GM23338 (cell line): ENCODE results near the gene CAMTA1. TPM values are rescaled to one million over a fixed set of nuclear protein-coding genes. Genes with fewer than 3 reads are reported as not detected.

Experiments
- ATAC-seq: fragments of 200-7000 bp; cut with Tn5 transposase; 3 replicates; pipeline ENCODE4 v1.9.1; 2020
- DNase-seq: peaks from one replicate; pipeline ENCODE4 v3.0.0-alpha.2; 2015; ENCODE audit warnings: low spot score
- H2AFZ ChIP-seq: fragments of 200-600 bp; sonication (generic); 2 replicates; pipeline ENCODE4 v1.8.0; 2016; ENCODE audit warnings: antibody characterized with exemption, mild to moderate bottlenecking, moderate library complexity
- H3F3A ChIP-seq: fragments of 200-600 bp; sonication (generic); replicated peaks from 2 replicates; pipeline ENCODE4 v1.8.0; 2017; ENCODE audit warnings: antibody characterized with exemption, mixed run types, low read depth
- H3K27ac ChIP-seq: fragments of 200-600 bp; sonication (generic); 2 replicates; pipeline ENCODE4 v1.6.1; 2016; ENCODE audit warnings: low read depth
- H3K27me3 ChIP-seq: fragments of 200-600 bp; sonication (generic); 2 replicates; pipeline ENCODE4 v1.8.0; 2016; ENCODE audit warnings: mild to moderate bottlenecking, mixed run types, moderate library complexity; ENCODE audit not compliant: insufficient read depth
- H3K36me3 ChIP-seq: fragments of 200-600 bp; sonication (generic); 2 replicates; pipeline ENCODE4 v1.8.0; 2016; ENCODE audit warnings: mild to moderate bottlenecking; ENCODE audit not compliant: insufficient read depth
- H3K4me1 ChIP-seq: fragments of 200-600 bp; sonication (generic); 2 replicates; pipeline ENCODE4 v1.8.0; 2016; ENCODE audit warnings: mild to moderate bottlenecking, moderate library complexity; ENCODE audit not compliant: insufficient read depth
- H3K4me2 ChIP-seq: fragments of 200-600 bp; sonication (generic); 2 replicates; pipeline ENCODE4 v1.7.1; 2017; ENCODE audit warnings: mixed run types
- H3K4me3 ChIP-seq: fragments of 200-600 bp; sonication (generic); 2 replicates; pipeline ENCODE4 v1.6.1; 2016; ENCODE audit warnings: mixed run types
- H3K79me2 ChIP-seq: fragments of 200-600 bp; sonication (generic); replicated peaks from 2 replicates; pipeline ENCODE4 v1.8.0; 2017; ENCODE audit warnings: mild to moderate bottlenecking; ENCODE audit not compliant: insufficient read depth
- H3K9me2 ChIP-seq: fragments of 200-600 bp; sonication (generic); 2 replicates; pipeline ENCODE4 v1.8.0; 2017; ENCODE audit not compliant: insufficient read depth
- H4K20me1 ChIP-seq: fragments of 200-600 bp; sonication (generic); replicated peaks from 2 replicates; pipeline ENCODE4 v1.8.0; 2017; ENCODE audit warnings: mild to moderate bottlenecking; ENCODE audit not compliant: insufficient read depth
- H3K27ac Mint-ChIP-seq: 2 replicates; pipeline ENCODE4 v1.8.0; 2020; ENCODE audit warnings: inconsistent platforms, mild to moderate bottlenecking, moderate library complexity, mixed read lengths
- H3K27me3 Mint-ChIP-seq: 3 replicates; pipeline ENCODE4 v1.8.0; 2022; ENCODE audit warnings: low read depth, mild to moderate bottlenecking, moderate library complexity, mixed read lengths, inconsistent platforms; ENCODE audit not compliant: insufficient read depth, poor library complexity
- H3K36me3 Mint-ChIP-seq: 3 replicates; pipeline ENCODE4 v1.8.0; 2021; ENCODE audit warnings: low read depth, mild to moderate bottlenecking, inconsistent platforms, moderate library complexity, mixed read lengths
- H3K4me1 Mint-ChIP-seq: 3 replicates; pipeline ENCODE4 v1.8.0; 2020; ENCODE audit warnings: mild to moderate bottlenecking, inconsistent platforms, mixed read lengths
- H3K4me3 Mint-ChIP-seq: 3 replicates; pipeline ENCODE4 v1.8.0; 2021; ENCODE audit warnings: moderate library complexity, mild to moderate bottlenecking, inconsistent platforms, mixed read lengths
- H3K9me3 Mint-ChIP-seq: 3 replicates; pipeline ENCODE4 v1.8.0; 2020; ENCODE audit warnings: moderate library complexity, mild to moderate bottlenecking, inconsistent platforms, mixed read lengths
- CREB1 ChIP-seq: fragments of 250-450 bp; sonication (Bioruptor Pico); IDR thresholded peaks from 2 replicates; pipeline ENCODE4 v1.5.0; 2020; ENCODE audit warnings: low read depth, mild to moderate bottlenecking, moderate library complexity
- CTCF ChIP-seq, 2 experiments: fragments of 200-600 bp in 1 of 2; sonication (generic) in 1 of 2; conservative IDR thresholded peaks; 2 replicates each; pipeline versions ENCODE4 v1.5.1 to v1.6.1; 2016 to 2017; ENCODE audit warnings: antibody characterized with exemption in 2 of 2, low read depth in 2 of 2, mild to moderate bottlenecking in 2 of 2, moderate library complexity in 1 of 2
- REST ChIP-seq: IDR thresholded peaks from one replicate; pipeline ENCODE4 v1.6.1; 2018; ENCODE audit warnings: antibody characterized with exemption; ENCODE audit not compliant: unreplicated experiment
- STAT1 ChIP-seq: IDR thresholded peaks from one replicate; pipeline ENCODE4 v1.6.1; 2016; ENCODE audit warnings: antibody characterized with exemption; ENCODE audit not compliant: unreplicated experiment
- polyA plus RNA-seq: library from polyadenylated mRNA; unstranded; fragments of >200 nt; fragmentation: Nextera tagmentation; extraction: Ambion mirVana; gene quantifications from 2 replicates; pipeline ENCODE4 v1.2.1, GENCODE V29; 2016
- total RNA-seq: library from RNA; depleted of rRNA; stranded (reverse); fragments of >200 nt; shearing (Covaris generic); gene quantifications from 2 replicates; pipeline ENCODE4 v1.2.3, GENCODE V29; 2014

Gene CAMTA1
- total and polyA plus RNA-seq, 2 experiments from 2014 or later = 115 to 519 TPM

- ATAC-seq = peak; percentile 70
- H3K4me2 ChIP-seq = no peak overlapping the region
Measured at GRCh38 chr1:7186382-7187111, 401.3 kb downstream of the CAMTA1 start.

More at GRCh38 chr1:7186382-7187111, 401.3 kb downstream of the CAMTA1 start:
- H3K4me3 Mint-ChIP-seq = no peak overlapping the region
- H3K79me2 ChIP-seq = no peaks in the 10 kb centered on the region
- no peaks in the 10 kb centered on the region for H3K36me3 ChIP-seq
- no peak overlapping the region for H2AFZ ChIP-seq
- H3K4me1 ChIP-seq = no peaks in the 10 kb centered on the region
- H3K27me3 Mint-ChIP-seq = peaks cover 3% of the 10 kb centered on the region
- peaks cover 4% of the 10 kb centered on the region for H3K4me1 Mint-ChIP-seq
- no peaks in the 10 kb centered on the region; the same call in 1 of the 2 replicates for H4K20me1 ChIP-seq
- H3K4me3 ChIP-seq = no peak overlapping the region
- H3K9me2 ChIP-seq = no peaks in the 10 kb centered on the region
- H3K9me3 Mint-ChIP-seq = no peaks in the 10 kb centered on the region
- DNase-seq = peak; percentile 31
- H3K27ac ChIP-seq = no peak overlapping the region
- H3K27ac Mint-ChIP-seq = no peak overlapping the region
- H3K36me3 Mint-ChIP-seq = no peaks in the 10 kb centered on the region
- no peaks in the 10 kb centered on the region for H3F3A ChIP-seq
- no peaks in the 10 kb centered on the region for H3K27me3 ChIP-seq
- TF ChIP-seq CREB1 (CRISPR knock-in tag) = no peak
- no peak for TF ChIP-seq STAT1
- TF ChIP-seq REST = no peak
- peak; percentile 27 to 41 for TF ChIP-seq CTCF (conservative IDR thresholded peaks at IDR 0.05; ENCODE audit: low read depth in 2 of 2)
